GM19238 (cell line): Measurements from ENCODE around the gene RBM47.
"Not testable (repeated sequence)": the region's sequence is repeated elsewhere in the genome, so short reads cannot be mapped to it uniquely, and the experiment has no call there.

ENCODE experiments used
- DNase-seq: peaks from one replicate; pipeline ENCODE4 v3.0.0; 2011; ENCODE audit warnings: low spot score; ENCODE audit not compliant: insufficient read length

RBM47 gene

DNA sequence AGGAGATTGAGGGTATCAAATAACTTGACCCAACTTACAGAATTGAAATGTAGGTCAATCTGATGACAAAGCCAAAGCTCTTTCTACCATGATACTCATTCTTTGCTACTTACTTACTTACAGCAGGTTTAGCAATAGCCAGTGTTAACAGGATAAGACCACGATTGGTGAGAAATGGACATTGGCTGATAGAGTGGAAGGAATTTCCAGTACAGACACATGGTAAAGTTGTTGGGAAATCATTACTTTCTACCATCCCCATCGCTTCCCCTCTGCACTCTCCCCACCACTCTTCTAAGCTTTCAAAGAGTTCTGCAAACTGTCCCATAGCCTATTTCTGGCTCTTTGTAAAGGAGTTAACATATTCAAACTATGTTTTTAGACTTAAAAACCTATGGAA is 174.8 kb downstream of the RBM47 start:
- no peak for DNase-seq

DNA sequence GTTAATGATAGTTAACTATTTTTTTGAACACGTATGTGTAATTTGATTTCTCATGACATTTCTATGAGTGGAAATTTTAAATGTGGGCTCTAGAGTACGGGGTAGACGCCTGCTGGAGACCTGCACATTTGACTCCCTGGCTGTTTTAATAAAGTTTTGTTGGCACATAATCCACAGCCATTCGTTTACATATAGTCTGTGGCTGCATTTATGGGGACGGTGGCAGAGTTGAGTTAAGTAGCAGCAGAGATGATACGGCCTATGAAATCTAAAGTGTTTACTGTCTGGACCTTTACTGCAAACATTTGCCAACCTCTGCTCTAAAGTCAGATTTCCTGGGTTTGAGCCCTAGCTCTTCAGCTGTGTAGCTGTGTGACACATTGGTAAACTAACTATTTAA is 175.8 kb downstream of the RBM47 start:
- no peak for DNase-seq

DNA sequence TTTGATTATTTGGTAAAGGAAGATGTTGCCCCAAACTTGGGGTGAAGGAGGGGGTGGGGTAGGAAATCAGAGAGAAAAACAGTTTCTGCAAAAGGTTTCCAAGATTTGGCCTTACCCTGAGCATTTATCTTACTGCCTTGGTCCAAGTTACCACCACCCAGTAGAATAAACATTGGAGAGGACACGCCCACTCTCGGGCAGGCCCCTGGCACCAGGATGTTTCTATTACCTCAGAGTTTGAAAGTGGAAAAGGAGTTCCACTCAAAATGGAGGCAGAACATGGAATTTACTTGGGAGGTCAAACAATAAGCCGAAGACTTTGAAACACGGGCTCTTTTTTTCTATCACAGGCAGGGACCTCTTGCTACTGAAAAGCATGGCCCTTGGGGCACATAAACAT is 180.8 kb downstream of the RBM47 start:
- DNase-seq: no peak

DNA sequence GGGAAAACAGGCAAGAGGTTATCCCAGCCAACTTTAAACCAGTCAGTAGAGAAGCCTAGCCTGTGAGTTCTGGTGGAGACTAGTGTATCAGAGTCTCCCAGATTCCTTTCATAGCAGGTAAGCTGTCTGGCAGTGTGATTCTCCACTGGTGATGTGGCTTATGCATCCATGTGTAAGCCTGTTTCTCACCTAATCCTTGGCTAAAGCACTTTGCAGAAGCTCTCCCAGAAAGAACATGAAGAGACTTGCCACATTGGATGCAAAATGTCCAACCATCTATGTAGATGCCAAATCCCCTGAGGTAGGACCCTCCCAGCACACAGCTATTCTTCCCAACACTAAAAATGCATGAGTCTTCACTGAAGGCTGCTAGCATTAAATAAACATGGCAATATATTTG is 182.8 kb downstream of the RBM47 start:
- no peak for DNase-seq

DNA sequence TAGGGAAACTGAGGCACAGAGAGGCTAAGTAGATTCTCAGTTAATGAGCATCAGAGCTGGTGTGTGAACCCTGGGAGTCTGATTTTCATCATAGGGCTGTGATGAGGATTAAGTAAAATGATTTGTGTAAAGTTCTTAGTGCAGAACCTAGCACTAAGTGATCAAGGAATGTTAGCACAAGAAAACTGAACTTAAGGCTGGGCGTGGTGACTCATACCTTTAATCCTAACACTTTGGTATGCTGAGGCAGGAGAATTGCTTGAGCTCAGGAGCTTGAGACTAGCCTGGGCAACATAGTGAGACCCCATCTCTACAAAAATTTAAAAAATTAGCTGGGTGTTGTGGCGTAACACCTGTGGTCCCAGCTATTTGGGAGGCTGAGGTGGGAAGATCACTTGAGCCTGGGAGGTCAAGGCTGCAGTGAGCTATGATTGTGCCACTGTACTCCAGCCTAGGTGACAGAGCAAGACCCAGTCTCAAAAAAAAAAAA is 183.4 kb downstream of the RBM47 start:
- not testable (repeated sequence) for DNase-seq

DNA sequence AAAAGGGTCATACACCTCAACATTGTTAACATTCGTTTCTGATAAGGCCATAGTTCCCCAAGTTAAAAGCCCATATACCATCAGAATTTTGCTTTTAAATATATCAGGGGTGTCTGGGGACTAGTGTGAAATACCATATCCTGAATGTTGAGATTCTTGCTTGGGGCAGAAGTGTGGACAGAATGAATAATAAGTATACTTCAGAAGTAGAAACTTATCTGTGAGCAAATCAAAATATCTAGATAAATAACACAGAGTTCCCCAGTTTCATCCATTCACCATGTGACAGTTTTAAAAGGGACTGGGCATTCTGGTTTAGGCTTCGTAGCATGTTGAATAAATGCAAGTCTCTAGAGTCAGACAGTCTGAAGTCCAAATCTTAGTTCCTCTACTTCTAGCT is 184.0 kb downstream of the RBM47 start:
- DNase-seq: no peak

DNA sequence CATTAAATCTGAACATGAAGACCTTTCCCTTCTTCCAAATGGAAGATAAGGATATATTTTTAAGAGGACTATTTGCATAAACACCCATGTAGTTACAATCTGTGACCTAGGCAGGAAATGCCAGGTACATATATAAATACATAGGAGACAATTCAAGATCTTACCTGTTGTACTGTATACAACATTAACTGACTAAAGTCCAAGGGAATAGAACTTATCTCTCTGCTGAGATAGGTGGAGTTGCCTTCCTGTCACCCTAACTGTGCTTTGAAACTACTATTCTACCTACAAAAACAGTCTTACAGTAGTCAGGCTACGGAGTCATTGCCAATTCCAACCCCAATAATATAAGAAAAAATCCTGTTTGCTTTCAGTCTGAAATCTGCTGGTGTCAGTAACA is 188.2 kb downstream of the RBM47 start:
- no peak for DNase-seq

DNA sequence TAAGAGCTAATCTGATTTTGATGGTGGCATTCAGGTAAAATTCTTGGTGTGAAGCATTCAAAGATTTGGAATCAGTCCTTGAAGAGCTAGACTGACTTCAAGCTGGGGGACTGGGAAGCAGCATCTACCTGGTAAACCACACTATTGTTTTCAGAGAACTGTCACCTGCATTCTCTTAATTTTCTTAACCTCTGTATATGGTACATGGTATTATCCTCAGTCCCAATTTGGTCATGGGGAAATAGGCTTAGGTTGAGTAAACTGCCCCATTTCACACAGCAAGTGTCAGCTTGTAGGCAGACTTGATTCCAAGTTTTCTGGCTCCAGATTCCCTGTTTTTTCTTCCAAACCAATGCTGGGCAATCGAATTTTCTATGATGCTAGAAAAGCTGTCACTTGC is 190.1 kb downstream of the RBM47 start:
- no peak for DNase-seq

DNA sequence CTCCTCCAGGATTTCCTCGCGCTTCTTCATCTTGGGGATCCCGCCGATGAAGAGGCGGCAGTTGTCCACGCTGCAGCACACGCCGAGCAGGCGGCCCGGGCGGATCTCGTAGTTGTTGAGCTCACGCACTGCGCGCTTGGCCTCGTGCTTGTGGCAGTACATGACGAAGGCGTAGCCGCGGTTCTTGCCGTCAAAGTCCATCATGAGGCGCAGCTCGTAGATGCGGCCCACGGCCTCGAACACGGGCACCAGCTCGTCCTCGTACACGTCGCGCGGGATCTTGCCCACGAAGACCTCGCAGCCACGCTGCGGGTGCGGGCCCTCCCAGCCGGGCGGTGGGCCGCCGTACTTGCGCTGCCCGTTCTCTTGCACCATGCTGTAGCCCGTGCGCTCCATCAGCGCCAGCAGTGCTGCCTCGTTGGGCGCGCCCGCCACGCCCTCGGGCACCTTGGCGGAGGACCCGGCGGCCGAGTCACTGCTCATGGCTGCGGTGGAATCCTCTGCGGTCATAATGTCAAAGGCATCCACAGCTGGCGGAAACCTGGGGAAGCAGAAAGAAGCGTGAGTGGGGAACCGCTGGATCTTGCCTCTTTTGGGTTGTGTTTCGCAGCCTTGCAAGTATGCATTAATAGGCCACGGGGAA is 191.2 kb downstream of the RBM47 start:
- no peak for DNase-seq

DNA sequence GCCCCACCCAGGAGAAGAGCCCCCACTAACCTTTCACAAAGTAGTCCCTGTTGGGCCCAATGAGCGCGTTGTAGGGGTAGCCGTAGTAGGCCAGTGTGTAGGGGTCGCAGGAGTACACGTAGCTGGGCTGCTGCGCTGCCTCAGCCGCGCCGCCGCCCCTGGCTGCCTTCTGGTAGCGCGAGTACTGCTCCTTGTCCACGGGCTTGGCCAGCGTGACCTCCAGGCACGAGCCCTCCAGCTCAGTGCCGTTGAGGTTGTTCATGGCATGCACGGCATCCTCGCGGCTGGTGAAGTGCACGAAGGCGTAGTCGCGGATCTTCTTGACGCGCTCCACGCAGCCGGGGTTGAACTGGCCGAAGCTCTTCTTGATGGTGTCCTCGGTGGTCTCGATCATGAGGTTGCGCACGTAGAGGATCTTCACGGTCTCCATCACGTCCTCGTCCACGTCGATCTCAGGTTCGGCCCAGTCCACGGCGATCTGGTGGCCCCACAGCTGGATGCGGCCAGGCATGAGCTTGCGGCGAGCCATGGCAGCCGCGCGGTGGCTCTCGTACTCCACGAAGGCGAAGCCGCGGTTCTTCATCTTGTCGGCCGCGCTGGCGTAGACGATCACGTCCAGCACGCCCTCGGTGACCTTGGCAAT is 191.8 kb downstream of the RBM47 start:
- no peak for DNase-seq

DNA sequence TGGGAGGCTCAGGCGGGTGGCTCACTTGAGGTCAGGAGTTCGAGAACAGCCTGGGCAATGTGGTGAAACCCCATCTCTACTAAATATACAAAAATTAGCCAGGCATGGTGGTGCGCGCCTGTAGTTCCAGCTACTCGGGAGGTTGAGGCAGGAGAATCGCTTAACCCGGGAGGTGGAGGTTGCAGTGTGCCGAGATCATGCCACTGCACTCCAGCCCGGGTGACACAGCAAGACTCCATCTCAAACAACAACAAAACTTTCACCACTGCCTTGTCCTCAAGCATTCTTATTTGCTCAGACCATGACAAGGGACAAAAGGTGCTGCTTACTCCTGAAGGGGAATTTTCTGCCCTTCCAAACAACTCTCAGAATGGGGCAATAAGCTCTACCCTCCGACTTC is 194.4 kb downstream of the RBM47 start:
- not testable (repeated sequence) for DNase-seq

DNA sequence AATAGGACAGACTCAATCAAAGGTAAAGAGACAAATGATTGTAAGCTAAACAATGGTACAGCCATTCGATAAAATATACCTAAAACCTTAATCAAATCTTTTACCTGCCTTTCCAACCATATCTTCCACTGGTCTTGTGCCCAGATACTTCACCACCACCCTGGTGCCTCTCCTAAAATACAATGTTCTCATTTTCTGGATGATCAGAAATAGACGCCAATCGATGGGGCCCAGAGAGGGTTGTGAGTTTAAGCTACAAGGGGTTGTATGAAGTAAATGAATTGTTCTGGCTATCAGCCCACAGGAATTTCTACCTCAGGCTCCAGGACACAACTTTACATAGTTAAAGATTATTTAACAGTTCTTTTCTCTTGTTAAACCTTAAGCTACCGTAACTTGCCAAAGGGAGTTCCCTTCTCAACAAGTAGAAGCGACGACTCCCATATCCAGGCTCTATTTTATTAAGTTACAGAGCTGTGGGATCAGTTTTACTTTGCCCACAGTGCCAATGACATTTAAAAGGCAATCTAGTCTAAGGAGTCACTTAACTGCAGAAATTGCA is 195.5 kb downstream of the RBM47 start:
- DNase-seq: no peak

DNA sequence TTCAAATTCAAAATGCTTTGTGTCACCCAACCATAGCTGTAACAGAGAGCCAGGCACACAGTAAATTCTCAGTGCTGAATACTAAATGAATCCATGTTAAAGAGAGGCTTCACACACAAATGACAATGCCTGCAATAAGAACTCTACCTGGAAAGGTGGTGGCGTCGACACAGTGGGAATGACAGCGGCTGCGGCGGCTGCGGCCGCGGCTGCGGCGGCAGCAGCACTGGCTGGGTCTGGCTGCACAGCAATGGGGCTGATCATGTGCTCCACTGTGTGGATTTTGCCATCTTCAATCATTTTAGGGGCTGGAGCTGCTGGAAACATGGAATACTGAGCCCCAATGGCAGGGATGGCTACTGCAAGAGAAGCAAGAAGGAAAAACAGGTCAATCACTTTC is 197.2 kb downstream of the RBM47 start:
- no peak for DNase-seq

DNA sequence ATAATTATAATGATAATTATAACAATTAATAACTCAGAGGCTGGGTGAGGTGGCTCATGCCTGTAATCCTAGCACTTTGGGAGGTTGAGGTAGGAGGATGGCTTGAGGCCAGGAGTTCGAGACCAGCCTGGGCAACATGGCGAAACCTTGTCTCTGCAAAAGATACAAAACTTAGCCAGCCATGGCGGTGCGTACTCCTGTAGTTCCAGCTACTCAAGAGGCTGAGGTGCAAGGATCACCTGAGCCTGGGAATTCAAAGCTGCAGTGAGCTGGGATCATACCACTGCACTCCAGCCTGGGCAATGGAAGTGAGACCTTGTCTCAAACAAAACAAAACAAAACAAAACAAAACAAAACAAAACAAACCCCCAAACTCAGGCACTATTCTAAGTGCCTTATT is 201.8 kb downstream of the RBM47 start:
- not testable (repeated sequence) for DNase-seq

DNA sequence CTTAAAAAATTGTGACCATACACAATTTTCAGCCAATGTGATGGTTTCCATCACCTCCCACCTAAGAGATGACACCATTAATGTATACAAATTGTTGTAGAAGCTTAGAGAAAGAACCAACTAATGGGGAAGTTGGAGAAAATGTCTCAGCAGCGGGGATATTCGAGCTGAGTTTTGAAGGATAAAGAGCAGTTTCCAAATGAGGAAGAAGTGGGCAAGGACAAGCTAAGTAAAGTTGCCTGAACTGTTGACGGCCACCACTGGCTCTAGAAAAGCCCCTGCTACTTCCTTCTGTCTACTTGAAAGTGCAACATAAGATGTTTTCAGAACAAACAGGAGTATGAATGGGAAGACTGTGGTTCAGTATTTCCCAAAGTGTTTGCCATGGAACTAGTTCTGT is 202.5 kb downstream of the RBM47 start:
- no peak for DNase-seq

DNA sequence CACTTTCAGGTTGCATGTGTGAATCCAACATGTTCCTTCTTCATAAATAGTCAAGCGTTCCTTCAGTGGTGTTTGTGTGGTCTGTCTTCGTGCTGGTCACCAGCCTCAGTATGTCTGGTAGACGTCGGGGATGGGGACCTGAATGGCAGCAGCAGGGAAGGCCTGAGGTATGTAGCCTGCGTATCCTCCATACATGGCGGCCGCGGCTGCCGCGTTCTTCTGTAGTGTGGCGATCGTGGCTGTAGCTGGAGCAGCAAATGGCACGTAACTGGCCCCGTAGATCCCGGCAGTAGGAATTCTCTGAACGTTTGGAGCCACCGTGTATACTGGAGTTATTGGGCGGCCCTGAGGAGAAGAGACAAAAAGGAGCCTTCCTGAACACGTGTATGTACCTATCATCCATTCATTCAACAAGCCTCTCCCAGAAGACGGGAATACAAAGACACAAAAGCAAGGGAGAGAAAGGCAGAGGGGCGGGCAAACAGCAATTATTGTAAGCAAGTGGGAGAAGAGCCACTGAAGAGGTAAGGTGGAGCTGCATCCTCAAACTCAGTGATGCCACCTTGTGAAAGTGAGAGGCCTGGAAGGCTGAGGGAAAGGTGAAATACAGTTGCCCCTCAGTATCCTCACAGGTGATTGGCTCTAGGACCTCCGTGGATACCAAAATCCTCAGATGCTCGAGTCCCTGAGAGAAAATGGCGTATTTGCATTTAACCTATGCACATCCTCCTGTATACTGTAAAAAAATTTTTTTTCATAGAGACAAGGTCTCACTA is 203.7 kb downstream of the RBM47 start:
- DNase-seq: no peak

DNA sequence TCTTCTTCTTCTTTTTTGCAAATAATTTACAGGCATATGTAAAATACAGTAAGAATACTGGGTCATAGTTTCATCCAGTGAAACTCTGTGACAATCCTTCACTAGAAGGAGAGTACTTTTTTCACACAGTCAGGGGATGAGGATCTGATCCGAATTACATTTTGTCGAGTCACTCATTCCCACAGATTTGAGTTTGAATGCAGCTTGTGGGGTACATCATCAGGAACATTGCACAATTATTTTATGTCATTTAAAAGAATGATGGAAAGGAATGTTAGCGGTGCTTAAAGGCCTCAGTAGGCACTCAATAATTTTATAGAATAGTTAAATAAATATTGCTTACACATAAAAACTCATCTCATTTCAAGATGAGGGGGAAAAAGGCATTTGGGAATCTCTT is 205.9 kb downstream of the RBM47 start:
- no peak for DNase-seq

DNA sequence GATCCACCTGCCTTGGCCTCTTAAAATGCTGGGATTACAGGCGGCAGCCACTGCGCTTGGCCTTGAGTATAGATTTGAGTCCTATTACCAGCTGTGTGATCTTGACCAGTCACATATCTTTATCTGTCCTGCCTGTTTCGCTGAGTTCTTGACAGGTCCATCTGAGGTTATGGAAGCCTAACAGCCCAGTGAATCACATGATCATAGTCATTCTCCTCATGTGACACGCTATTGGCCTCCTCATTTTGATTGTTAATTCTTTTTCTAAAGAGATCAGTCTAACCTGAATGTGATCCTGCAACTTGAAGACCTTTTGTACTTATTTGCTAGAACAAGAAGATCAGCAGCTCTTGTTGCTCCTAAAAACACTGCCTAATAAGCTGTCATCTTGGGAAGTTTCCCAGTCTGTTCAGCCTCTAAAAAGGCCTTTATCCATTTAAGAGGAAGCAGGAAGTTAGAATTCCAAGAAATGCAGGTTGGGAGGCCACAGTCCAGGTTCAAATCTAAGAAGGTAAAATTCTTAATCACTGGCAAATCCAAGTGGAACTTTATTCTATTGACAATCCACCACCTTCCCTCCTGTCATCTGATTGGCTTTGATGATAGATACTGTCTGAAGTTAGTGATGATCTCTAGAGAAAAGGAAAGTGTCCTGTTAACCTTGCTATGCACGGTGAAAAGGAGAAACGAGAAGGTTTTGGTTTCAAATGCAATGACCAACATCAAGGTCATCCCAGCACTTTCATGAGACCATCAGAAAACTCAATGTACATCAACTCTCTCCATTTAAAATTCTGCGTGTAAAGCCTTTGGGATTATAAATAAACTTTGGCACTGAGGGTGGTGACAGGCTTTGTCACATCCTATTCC is 207.6 kb downstream of the RBM47 start:
- no peak for DNase-seq

DNA sequence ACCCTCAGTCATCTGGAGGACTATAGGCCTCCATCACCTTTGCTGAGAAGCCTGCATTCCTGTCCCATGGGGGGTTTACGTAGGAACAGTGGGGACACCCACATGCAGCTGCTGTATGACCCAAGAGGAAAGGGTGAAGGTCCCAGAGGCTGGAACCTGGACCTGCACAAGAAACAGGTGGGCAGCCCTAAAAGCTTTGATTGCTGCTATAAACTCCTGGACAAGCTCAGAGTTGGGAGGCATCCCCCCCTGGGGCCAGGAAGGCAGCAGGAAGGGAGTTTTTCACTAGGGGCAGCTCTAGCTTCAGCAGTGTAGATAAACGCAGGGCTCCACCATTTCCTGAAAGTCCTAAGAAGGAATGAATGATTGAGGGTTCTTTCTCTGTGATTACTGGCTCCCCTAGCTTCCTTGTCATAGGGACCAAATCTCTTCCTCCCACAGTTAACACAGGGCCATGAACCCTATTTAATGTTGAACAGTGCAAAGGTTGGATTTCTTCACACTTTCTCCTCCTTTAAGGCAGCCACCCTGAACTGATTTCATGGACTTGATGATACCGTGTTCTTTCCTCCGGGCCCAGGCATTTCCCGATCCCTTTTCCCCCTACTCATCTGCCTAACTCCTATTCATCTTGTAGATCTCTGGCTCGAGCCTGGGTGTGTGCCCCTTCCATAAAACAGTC is 210.3 kb downstream of the RBM47 start:
- no peak for DNase-seq

DNA sequence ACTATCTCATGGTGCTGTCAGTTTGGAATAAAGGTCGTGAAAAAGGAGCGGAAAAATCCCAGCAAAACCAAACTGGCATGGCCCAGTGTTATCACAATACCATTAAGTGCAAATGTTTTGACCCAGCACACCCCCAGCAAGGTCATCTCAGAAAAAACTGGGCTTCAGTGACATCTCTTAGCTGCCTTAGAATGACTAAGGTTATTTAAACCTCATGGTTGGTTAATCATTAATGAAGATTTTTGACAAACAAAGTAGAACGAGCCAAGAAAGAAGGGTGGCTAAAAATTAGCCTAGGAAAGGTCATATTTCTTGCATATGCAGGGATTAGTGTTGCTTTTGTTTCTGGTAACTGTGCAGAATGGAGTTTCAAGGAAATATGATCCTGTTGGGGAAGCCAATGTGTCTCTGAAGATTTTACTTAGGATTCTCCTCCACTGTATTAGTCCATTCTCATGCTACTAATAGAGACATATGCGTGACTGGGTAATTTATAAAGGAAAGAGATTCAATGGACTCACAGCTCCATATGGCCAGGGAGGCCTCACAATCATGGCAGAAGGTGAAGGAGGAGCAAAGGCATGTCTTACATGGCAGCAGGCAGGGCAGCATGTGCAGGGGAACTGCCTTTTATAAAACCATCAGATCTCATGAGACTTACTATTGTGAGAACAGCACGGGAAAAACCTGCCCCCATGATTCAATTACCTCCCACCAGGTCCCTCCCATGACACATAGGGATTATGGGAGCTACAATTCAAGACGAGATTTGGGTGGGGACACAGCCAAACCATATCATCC is 211.0 kb downstream of the RBM47 start:
- DNase-seq: no peak
